DOHH2 (cell line): Measurements from ENCODE around the gene BASP1.

Experiments used
- H3F3A ChIP-seq: fragments of 200-600 bp; sonication (generic), shearing (Covaris generic); 2 replicates; pipeline ENCODE4 v1.6.0; 2016; ENCODE audit warnings: antibody characterized with exemption, mild to moderate bottlenecking; ENCODE audit not compliant: control insufficient read depth, insufficient read depth
- H3K27ac ChIP-seq: fragments of 200-600 bp; sonication (generic); 2 replicates; pipeline ENCODE4 v1.5.1; 2014; ENCODE audit warnings: low read depth, mild to moderate bottlenecking, low read length, moderate library complexity
- H3K27me3 ChIP-seq: fragments of 200-600 bp; sonication (generic); 2 replicates; pipeline ENCODE4 v1.6.1; 2014; ENCODE audit warnings: mild to moderate bottlenecking, low read length, mixed read lengths; ENCODE audit not compliant: control insufficient read depth
- H3K36me3 ChIP-seq: fragments of 200-600 bp; sonication (generic); 2 replicates; pipeline ENCODE4 v1.6.1; 2014; ENCODE audit warnings: mild to moderate bottlenecking, low read length, moderate library complexity, mixed read lengths; ENCODE audit not compliant: control insufficient read depth
- H3K4me1 ChIP-seq: fragments of 200-600 bp; sonication (generic); 2 replicates; pipeline ENCODE4 v1.6.1; 2014; ENCODE audit warnings: mild to moderate bottlenecking, low read length, mixed read lengths; ENCODE audit not compliant: control insufficient read depth
- H3K4me2 ChIP-seq: fragments of 200-600 bp; sonication (generic); 2 replicates; pipeline ENCODE4 v1.6.0; 2014; ENCODE audit warnings: mild to moderate bottlenecking, low read length, moderate library complexity
- H3K4me3 ChIP-seq: fragments of 200-600 bp; sonication (generic); 2 replicates; pipeline ENCODE4 v1.5.1; 2014; ENCODE audit warnings: mild to moderate bottlenecking, low read length, mixed read lengths
- H3K79me2 ChIP-seq: fragments of 200-600 bp; sonication (generic); 2 replicates; pipeline ENCODE4 v1.6.1; 2014; ENCODE audit warnings: mild to moderate bottlenecking, low read length, mixed read lengths; ENCODE audit not compliant: control insufficient read depth
- H3K9me2 ChIP-seq: fragments of 200-600 bp; sonication (generic); replicated peaks from 2 replicates; pipeline ENCODE4 v1.6.1; 2014; ENCODE audit warnings: mild to moderate bottlenecking, low read length, mixed read lengths; ENCODE audit not compliant: control insufficient read depth
- H3K9me3 ChIP-seq: fragments of 200-600 bp; sonication (generic); 2 replicates; pipeline ENCODE4 v1.6.1; 2014; ENCODE audit warnings: antibody characterized with exemption, low read length, mixed read lengths; ENCODE audit not compliant: control insufficient read depth, insufficient read depth
- H4K20me1 ChIP-seq: fragments of 200-600 bp; sonication (generic); 2 replicates; pipeline ENCODE4 v1.6.0; 2014; ENCODE audit warnings: low read depth, mild to moderate bottlenecking, antibody characterized with exemption, low read length, moderate library complexity; ENCODE audit not compliant: control insufficient read depth, insufficient read depth
- CTCF ChIP-seq: fragments of 200-600 bp; sonication (generic); IDR thresholded peaks from one replicate; pipeline ENCODE4 v1.5.1; 2014; ENCODE audit warnings: antibody characterized with exemption, mild to moderate bottlenecking, low read depth, low read length; ENCODE audit not compliant: poor library complexity, severe bottlenecking
- EZH2phosphoT487 ChIP-seq: fragments of 200-600 bp; sonication (generic); IDR thresholded peaks from 2 replicates; pipeline ENCODE4 v1.6.1; 2017; ENCODE audit warnings: borderline replicate concordance, mild to moderate bottlenecking, antibody characterized with exemption, low read length, moderate library complexity, mixed read lengths

BASP1 gene

GRCh38 chr5:17229313-17229712, 11.9 kb downstream of the BASP1 start:
- TF ChIP-seq CTCF, result no peak
- TF ChIP-seq EZH2phosphoT487, result no peak
- peaks cover 21% of the 10 kb centered on the region for H3K36me3 ChIP-seq
- H3F3A ChIP-seq, result no peaks in the 10 kb centered on the region
- peaks cover 81% of the 10 kb centered on the region for H3K79me2 ChIP-seq
- no peaks in the 10 kb centered on the region for H3K9me2 ChIP-seq
- no peaks in the 10 kb centered on the region for H4K20me1 ChIP-seq
- peaks cover 37% of the 10 kb centered on the region for H3K4me1 ChIP-seq
- H3K4me3 ChIP-seq, result no peak overlapping the region
- H3K27ac ChIP-seq, result no peak overlapping the region
- no peaks in the 10 kb centered on the region for H3K9me3 ChIP-seq
- no peaks in the 10 kb centered on the region for H3K27me3 ChIP-seq
- no peak overlapping the region for H3K4me2 ChIP-seq

DNA sequence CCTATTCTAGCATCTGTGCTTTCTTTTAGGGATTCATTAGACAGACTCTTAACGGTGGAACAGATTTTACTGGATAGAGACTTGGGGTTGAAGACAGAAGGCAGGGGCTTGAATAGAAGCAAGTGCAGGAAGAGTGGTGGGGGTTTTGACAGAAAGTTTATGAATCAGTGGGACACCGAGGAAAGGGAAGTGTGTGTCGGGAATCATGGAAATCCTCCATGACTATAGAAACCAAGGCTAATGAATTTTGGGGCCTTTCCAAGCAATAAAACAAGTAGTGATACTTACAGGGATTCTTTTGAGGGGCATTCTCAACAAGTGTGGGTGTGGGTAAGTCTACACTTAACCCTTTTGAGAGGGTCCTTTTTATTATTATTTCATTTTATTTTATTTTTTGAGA, 12.8 kb downstream of the BASP1 start:
- Histone ChIP-seq H3K4me2 (no peak overlapping the region), H3K9me3 (no peaks in the 10 kb centered on the region), H3F3A (no peaks in the 10 kb centered on the region), H3K79me2 (peaks cover 79% of the 10 kb centered on the region), H3K27me3 (no peaks in the 10 kb centered on the region), H4K20me1 (no peaks in the 10 kb centered on the region), H3K9me2 (no peaks in the 10 kb centered on the region), H3K4me3 (no peak overlapping the region), H3K27ac (no peak overlapping the region), H3K4me1 (peaks cover 37% of the 10 kb centered on the region), H3K36me3 (peaks cover 21% of the 10 kb centered on the region)
- TF ChIP-seq CTCF (no peak), EZH2phosphoT487 (no peak)

- H3K4me1 ChIP-seq, result peaks cover 29% of the 10 kb centered on the region
- no peaks in the 10 kb centered on the region for H3K9me2 ChIP-seq
- H3F3A ChIP-seq, result no peaks in the 10 kb centered on the region
- no peak for TF ChIP-seq CTCF
- TF ChIP-seq EZH2phosphoT487, result no peak
- H3K27ac ChIP-seq, result no peak overlapping the region
- H3K4me2 ChIP-seq, result no peak overlapping the region
- no peaks in the 10 kb centered on the region for H3K27me3 ChIP-seq
- H3K9me3 ChIP-seq, result no peaks in the 10 kb centered on the region
- H3K36me3 ChIP-seq, result peaks cover 21% of the 10 kb centered on the region
- no peaks in the 10 kb centered on the region for H4K20me1 ChIP-seq
- no peak overlapping the region for H3K4me3 ChIP-seq
- peaks cover 78% of the 10 kb centered on the region for H3K79me2 ChIP-seq
These were observed 13.5 kb downstream of the BASP1 start for GRCh38 chr5:17230808-17231525.
